ENCODE results near the gene DYNLT2. TPM values are rescaled to one million over a fixed set of nuclear protein-coding genes. Genes with fewer than 3 reads are reported as not detected.
"Not testable (repeated sequence)": the region's sequence is repeated elsewhere in the genome, so short reads cannot be mapped to it uniquely, and the experiment has no call there.

DYNLT2 gene
- total RNA-seq, 2 experiments from 2014 or later = 2.2 to 2.5 TPM

GRCh38 chr6:169779092-169779815 is 27.9 kb upstream of the DYNLT2 start:
- ChIA-PET CTCF (no interaction called here), POLR2A (no interaction called here)
- Mint-ChIP-seq H3K36me3 (ENCODE audit: low read depth) (peaks cover 33% of the 10 kb centered on the region), H3K4me1 (no peaks in the 10 kb centered on the region), H3K9me3 (no peaks in the 10 kb centered on the region), H3K27me3 (no peaks in the 10 kb centered on the region), H3K4me3 (no peak overlapping the region), H3K27ac (no peak overlapping the region)
- DNase-seq = no peak

- DNase-seq = no peak
- ChIA-PET CTCF (no interaction called here), POLR2A (no interaction called here)
- Mint-ChIP-seq H3K27ac (no peak overlapping the region), H3K9me3 (no peaks in the 10 kb centered on the region), H3K4me3 (no peak overlapping the region), H3K36me3 (ENCODE audit: low read depth) (peaks cover 33% of the 10 kb centered on the region), H3K4me1 (peaks cover 2% of the 10 kb centered on the region), H3K27me3 (no peaks in the 10 kb centered on the region)
Measured at GRCh38 chr6:169778646-169779045, 27.3 kb upstream of the DYNLT2 start.

- peaks cover 2% of the 10 kb centered on the region for H3K4me1 Mint-ChIP-seq
- H3K27ac Mint-ChIP-seq = no peak overlapping the region
- H3K9me3 Mint-ChIP-seq = no peaks in the 10 kb centered on the region
- no peak overlapping the region for H3K4me3 Mint-ChIP-seq
- no peak for DNase-seq
- CTCF ChIA-PET = no interaction called here
- peaks cover 31% of the 10 kb centered on the region for H3K36me3 Mint-ChIP-seq (ENCODE audit: low read depth)
- POLR2A ChIA-PET = no interaction called here
- H3K27me3 Mint-ChIP-seq = no peaks in the 10 kb centered on the region
Measured at GRCh38 chr6:169777896-169778295, 26.5 kb upstream of the DYNLT2 start.

- CTCF ChIA-PET = interaction anchor here (1.3 kb wide), 1 partner anchor 14 kb away, joined by 4 read pairs; no protein-coding TSS in a partner anchor
- no peak for DNase-seq
- Mint-ChIP-seq H3K9me3 (no peaks in the 10 kb centered on the region), H3K4me1 (peaks cover 2% of the 10 kb centered on the region), H3K27me3 (no peaks in the 10 kb centered on the region), H3K36me3 (ENCODE audit: low read depth) (peaks cover 31% of the 10 kb centered on the region), H3K27ac (no peak overlapping the region), H3K4me3 (no peak overlapping the region)
- POLR2A ChIA-PET = no interaction called here
Measured at GRCh38 chr6:169776379-169776778, 25.0 kb upstream of the DYNLT2 start.

- no peak for DNase-seq
- Mint-ChIP-seq H3K27ac (peak overlapping the region; percentile 1), H3K27me3 (no peaks in the 10 kb centered on the region), H3K4me3 (no peak overlapping the region), H3K4me1 (peaks cover 2% of the 10 kb centered on the region), H3K36me3 (ENCODE audit: low read depth) (peaks cover 27% of the 10 kb centered on the region), H3K9me3 (no peaks in the 10 kb centered on the region)
- CTCF ChIA-PET = interaction anchor here (1.5 kb wide), 1 partner anchor 14 kb away, joined by 4 read pairs; no protein-coding TSS in a partner anchor
- POLR2A ChIA-PET = no interaction called here
Measured at GRCh38 chr6:169775321-169775720, 23.9 kb upstream of the DYNLT2 start.

- H3K27me3 Mint-ChIP-seq = no peaks in the 10 kb centered on the region
- H3K4me3 Mint-ChIP-seq = no peak overlapping the region
- no peak for DNase-seq
- ChIA-PET CTCF (interaction anchor here (0.6 to 2.0 kb wide), 5 partner anchors 13 to 756 kb away, joined by 3 to 6 read pairs (median 4); no protein-coding TSS in a partner anchor), POLR2A (no interaction called here)
- peaks cover 26% of the 10 kb centered on the region for H3K36me3 Mint-ChIP-seq (ENCODE audit: low read depth)
- H3K4me1 Mint-ChIP-seq = peaks cover 2% of the 10 kb centered on the region
- no peak overlapping the region for H3K27ac Mint-ChIP-seq
- no peaks in the 10 kb centered on the region for H3K9me3 Mint-ChIP-seq
Measured at GRCh38 chr6:169774347-169774746, 23.0 kb upstream of the DYNLT2 start.

GRCh38 chr6:169766921-169767736 is 15.8 kb upstream of the DYNLT2 start:
- ChIA-PET CTCF (no interaction called here), POLR2A (no interaction called here)
- H3K27me3 Mint-ChIP-seq = no peaks in the 10 kb centered on the region
- H3K27ac Mint-ChIP-seq = no peak overlapping the region
- peaks cover 39% of the 10 kb centered on the region for H3K36me3 Mint-ChIP-seq (ENCODE audit: low read depth)
- H3K9me3 Mint-ChIP-seq = no peaks in the 10 kb centered on the region
- H3K4me1 Mint-ChIP-seq = no peaks in the 10 kb centered on the region
- no peak overlapping the region for H3K4me3 Mint-ChIP-seq
- no peak for DNase-seq

- POLR2A ChIA-PET = interaction anchor here (0.7 kb wide), 1 partner anchor 15 kb away, joined by 3 read pairs; the partner anchor contains the start of genes DYNLT2 and ERMARD
- DNase-seq = no peak
- CTCF ChIA-PET = no interaction called here
- Mint-ChIP-seq H3K4me3 (no peak overlapping the region), H3K9me3 (no peaks in the 10 kb centered on the region), H3K4me1 (no peaks in the 10 kb centered on the region), H3K27ac (no peak overlapping the region), H3K36me3 (ENCODE audit: low read depth) (peaks cover 41% of the 10 kb centered on the region), H3K27me3 (no peaks in the 10 kb centered on the region)
Measured at GRCh38 chr6:169766232-169766631, 14.9 kb upstream of the DYNLT2 start.

GRCh38 chr6:169765789-169766188 is 14.4 kb upstream of the DYNLT2 start:
- H3K9me3 Mint-ChIP-seq, H3K27ac Mint-ChIP-seq, H3K4me1 Mint-ChIP-seq, DNase-seq, CTCF ChIA-PET, H3K4me3 Mint-ChIP-seq, H3K27me3 Mint-ChIP-seq: not testable (repeated sequence)
- POLR2A ChIA-PET = interaction anchor here (0.7 kb wide), 1 partner anchor 14 kb away, joined by 3 read pairs; the partner anchor contains the start of genes DYNLT2 and ERMARD
- peaks cover 41% of the 10 kb centered on the region for H3K36me3 Mint-ChIP-seq (ENCODE audit: low read depth)

GRCh38 chr6:169763881-169764280 is 12.5 kb upstream of the DYNLT2 start:
- CTCF ChIA-PET = interaction anchor here (0.7 kb wide), 2 partner anchors 39 to 582 kb away, joined by 4 to 5 read pairs; no protein-coding TSS in a partner anchor
- no peak overlapping the region for H3K4me3 Mint-ChIP-seq

GRCh38 chr6:169763308-169763707 is 11.9 kb upstream of the DYNLT2 start:
- H3K4me3 Mint-ChIP-seq = no peak overlapping the region
- CTCF ChIA-PET = interaction anchor here (0.7 kb wide), 1 partner anchor 582 kb away, joined by 5 read pairs; no protein-coding TSS in a partner anchor

More at GRCh38 chr6:169763881-169764280, 12.5 kb upstream of the DYNLT2 start:
- Mint-ChIP-seq H3K9me3 (no peaks in the 10 kb centered on the region), H3K27ac (no peak overlapping the region), H3K27me3 (no peaks in the 10 kb centered on the region), H3K36me3 (ENCODE audit: low read depth) (peaks cover 51% of the 10 kb centered on the region), H3K4me1 (no peaks in the 10 kb centered on the region)
- no peak for DNase-seq
- POLR2A ChIA-PET = interaction anchor here (0.6 kb wide), 1 partner anchor 27 kb away, joined by 3 read pairs; no protein-coding TSS in a partner anchor

GRCh38 chr6:169755162-169755561 is 3.8 kb upstream of the DYNLT2 start:
- Mint-ChIP-seq H3K27me3 (no peaks in the 10 kb centered on the region), H3K27ac (no peak overlapping the region), H3K4me1 (peaks cover 29% of the 10 kb centered on the region), H3K9me3 (no peaks in the 10 kb centered on the region), H3K36me3 (ENCODE audit: low read depth) (peaks cover 34% of the 10 kb centered on the region), H3K4me3 (no peak overlapping the region)
- no peak for DNase-seq
- POLR2A ChIA-PET = no interaction called here
- CTCF ChIA-PET = interaction anchor here (0.7 to 1.6 kb wide), 4 partner anchors 16 to 799 kb away, joined by 3 to 5 read pairs (median 3); partner anchors contain the start of gene TBP

More at GRCh38 chr6:169763308-169763707, 11.9 kb upstream of the DYNLT2 start:
- Mint-ChIP-seq H3K36me3 (ENCODE audit: low read depth) (peaks cover 56% of the 10 kb centered on the region), H3K4me1 (no peaks in the 10 kb centered on the region), H3K27me3 (no peaks in the 10 kb centered on the region), H3K27ac (no peak overlapping the region), H3K9me3 (no peaks in the 10 kb centered on the region)
- no peak for DNase-seq
- POLR2A ChIA-PET = no interaction called here
